Bronchial epithelial cell (primary cell): Measurements from ENCODE around the gene ADGRD1. TPM values are rescaled to one million over a fixed set of nuclear protein-coding genes. Genes with fewer than 3 reads are reported as not detected.

Experiments
- DNase-seq: peaks from one replicate; pipeline ENCODE4 v3.0.0-alpha.2; 2010; ENCODE audit warnings: low read depth
- FAIRE-seq: peaks from 2 replicates; lab custom pipeline; 2011; peaks lifted over from hg19 to GRCh38; lab: Jason Lieb, UNC
- H3K27me3 ChIP-seq: 2 replicates; pipeline ENCODE4 v1.5.1; 2011; ENCODE audit warnings: low read length; ENCODE audit not compliant: control insufficient read depth, insufficient read depth
- H3K36me3 ChIP-seq: 2 replicates; pipeline ENCODE4 v1.5.1; 2011; ENCODE audit warnings: low read length; ENCODE audit not compliant: control insufficient read depth, insufficient read depth
- H3K4me3 ChIP-seq: 2 replicates; pipeline ENCODE4 v1.5.1; 2011; ENCODE audit warnings: mild to moderate bottlenecking, low read depth, low read length, control low read depth
- total RNA-seq: library from RNA; depleted of rRNA; stranded (reverse); fragments of >200 nt; gene quantifications from 2 replicates; pipeline ENCODE4 v1.2.1, GENCODE V29; 2014
- TF ChIP-seq, protein P1 (sequence below): IDR thresholded peaks from 2 replicates; pipeline ENCODE4 v1.5.1; 2011; ENCODE audit warnings: mild to moderate bottlenecking, moderate library complexity, low read length, control low read depth, inconsistent platforms; ENCODE audit not compliant: insufficient read depth, severe bottlenecking

The ADGRD1 gene
- total RNA-seq, 1 donor from 2014 or later, result not detected

DNA sequence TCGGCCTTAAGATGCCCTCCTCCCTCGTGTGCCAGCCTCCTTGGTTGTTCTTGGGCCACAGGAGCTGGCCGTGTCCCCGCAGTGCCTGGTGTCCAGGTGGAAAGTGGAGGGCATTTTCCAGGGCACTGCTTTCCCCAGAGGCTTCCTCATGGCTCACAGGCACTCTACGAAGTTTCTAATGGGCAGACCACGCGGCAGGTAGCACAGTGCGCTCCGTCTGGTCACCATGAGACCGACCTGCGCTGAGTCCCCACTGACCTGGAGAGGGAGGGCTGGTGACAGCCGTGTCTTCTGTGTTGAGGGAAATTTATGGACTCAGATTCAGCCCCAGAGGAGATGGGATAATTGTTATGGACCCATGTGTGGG, 186.3 kb downstream of the ADGRD1 start:
- DNase-seq, result no peak
- H3K27me3 ChIP-seq, result no peaks in the 10 kb centered on the region
- TF ChIP-seq, protein P1, sequence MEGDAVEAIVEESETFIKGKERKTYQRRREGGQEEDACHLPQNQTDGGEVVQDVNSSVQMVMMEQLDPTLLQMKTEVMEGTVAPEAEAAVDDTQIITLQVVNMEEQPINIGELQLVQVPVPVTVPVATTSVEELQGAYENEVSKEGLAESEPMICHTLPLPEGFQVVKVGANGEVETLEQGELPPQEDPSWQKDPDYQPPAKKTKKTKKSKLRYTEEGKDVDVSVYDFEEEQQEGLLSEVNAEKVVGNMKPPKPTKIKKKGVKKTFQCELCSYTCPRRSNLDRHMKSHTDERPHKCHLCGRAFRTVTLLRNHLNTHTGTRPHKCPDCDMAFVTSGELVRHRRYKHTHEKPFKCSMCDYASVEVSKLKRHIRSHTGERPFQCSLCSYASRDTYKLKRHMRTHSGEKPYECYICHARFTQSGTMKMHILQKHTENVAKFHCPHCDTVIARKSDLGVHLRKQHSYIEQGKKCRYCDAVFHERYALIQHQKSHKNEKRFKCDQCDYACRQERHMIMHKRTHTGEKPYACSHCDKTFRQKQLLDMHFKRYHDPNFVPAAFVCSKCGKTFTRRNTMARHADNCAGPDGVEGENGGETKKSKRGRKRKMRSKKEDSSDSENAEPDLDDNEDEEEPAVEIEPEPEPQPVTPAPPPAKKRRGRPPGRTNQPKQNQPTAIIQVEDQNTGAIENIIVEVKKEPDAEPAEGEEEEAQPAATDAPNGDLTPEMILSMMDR, result no peak
- H3K36me3 ChIP-seq, result no peaks in the 10 kb centered on the region
- FAIRE-seq, result no peak
- H3K4me3 ChIP-seq, result no peak overlapping the region

DNA sequence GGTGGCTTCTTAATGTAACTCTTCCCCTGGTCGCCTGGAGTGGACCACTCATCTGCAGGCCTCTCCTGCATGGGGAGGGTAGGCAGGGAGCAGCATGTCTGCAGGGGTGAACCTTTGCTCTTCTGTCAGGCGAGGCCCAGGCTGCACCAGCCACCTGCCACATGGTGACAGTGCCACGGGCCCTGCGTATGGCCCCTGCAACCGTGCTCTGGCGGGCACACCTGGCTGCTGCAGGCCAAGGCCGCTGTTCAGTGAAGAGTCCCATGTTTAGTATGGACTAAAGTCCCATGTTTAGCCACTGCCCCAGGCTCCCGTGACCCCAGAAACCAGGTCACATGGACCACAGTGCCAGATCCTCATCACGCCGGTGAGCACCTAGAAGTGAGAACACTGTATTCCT, 187.0 kb downstream of the ADGRD1 start:
- Histone ChIP-seq H3K36me3 (no peaks in the 10 kb centered on the region), H3K4me3 (no peak overlapping the region), H3K27me3 (no peaks in the 10 kb centered on the region)
- TF ChIP-seq, protein P1, result no peak
- FAIRE-seq (no peak), DNase-seq (no peak)

DNA sequence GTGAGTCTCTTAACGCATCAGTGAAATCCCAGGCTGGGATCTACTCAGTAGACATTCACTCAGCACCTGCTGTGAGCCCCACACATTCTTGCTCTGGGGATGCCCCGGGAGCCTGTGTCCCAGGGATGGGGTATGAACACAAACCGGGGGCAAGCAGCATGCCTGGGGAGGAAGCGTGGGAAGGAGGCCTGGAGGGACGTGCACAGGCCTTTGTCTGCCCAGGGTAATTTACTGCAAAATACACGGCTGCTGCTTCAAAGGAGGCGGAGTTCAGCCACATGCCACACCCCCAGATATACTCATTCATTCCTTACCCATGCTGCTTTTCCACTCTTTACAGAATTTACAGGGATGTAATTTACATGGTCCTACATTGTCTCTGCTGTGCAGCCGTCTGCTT, 187.8 kb downstream of the ADGRD1 start:
- FAIRE-seq, result no peak
- H3K27me3 ChIP-seq, result no peaks in the 10 kb centered on the region
- TF ChIP-seq, protein P1, result no peak
- H3K36me3 ChIP-seq, result no peaks in the 10 kb centered on the region
- H3K4me3 ChIP-seq, result no peak overlapping the region
- DNase-seq, result no peak

DNA sequence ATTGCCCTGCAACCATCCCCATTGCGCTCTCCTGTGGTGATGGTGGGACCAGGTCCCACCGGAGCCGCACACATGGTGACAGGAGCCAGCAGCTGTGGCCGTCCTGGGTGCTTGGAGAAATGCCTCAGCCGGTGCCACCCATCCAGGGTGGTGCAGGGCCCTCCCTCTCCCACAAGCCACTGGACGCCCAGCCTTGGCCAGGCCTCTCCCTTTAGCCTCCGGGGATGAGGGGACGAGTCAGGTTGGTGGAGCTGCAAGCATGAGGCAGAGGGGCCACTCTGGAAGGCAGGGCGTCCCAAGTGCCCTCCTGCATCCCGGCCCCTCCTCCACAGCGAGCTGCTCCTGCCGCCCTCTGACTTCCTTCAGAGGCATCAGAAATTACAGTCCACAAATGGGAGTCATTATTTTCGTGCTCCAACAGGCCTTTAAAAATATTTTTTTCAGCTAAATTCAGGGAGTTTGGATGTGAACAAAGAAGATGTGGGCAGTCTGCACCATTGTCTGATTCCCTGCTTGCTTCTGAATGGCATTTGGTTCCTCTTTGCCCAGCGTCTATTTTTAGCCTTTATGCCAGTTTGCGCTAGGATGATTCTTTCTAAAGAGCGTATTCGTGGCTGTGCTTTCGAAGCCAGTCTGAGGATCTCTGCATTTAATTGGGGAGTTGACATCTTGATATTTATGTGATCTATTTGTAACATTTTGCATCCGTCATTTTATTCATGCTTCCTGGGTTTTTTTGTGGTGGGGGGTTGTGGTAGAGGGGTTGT, 189.4 kb downstream of the ADGRD1 start:
- FAIRE-seq (no peak), DNase-seq (no peak)
- TF ChIP-seq, protein P1, result no peak
- no peaks in the 10 kb centered on the region for H3K27me3 ChIP-seq
- H3K36me3 ChIP-seq, result no peaks in the 10 kb centered on the region
- no peak overlapping the region for H3K4me3 ChIP-seq

DNA sequence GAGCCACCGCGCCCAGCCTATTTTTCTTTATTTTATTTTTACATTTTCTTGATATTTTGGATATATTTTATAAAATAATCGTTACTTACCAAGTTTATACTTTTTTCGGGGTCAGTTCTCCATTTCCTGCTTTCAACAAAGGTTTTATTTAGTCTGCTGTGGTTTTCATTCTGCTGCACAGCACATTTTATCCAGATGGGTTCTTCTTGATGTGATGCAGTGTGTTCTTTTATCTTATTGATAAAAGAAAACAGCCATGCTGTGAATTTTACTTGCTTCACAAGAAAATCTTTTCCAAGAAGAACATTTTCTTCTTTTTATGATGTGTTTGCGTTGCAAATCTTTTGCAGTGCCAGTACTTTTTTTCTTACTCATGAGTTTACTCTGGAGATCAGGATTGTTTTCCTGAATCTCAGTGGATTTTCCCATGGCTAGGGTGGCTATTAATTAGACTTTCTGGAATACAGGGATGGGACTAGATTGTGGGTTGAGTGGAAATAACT, 192.5 kb downstream of the ADGRD1 start:
- DNase-seq (no peak), FAIRE-seq (no peak)
- Histone ChIP-seq H3K4me3 (no peak overlapping the region), H3K36me3 (no peaks in the 10 kb centered on the region), H3K27me3 (no peaks in the 10 kb centered on the region)
- TF ChIP-seq, protein P1, result no peak
